ENCODE data around the gene LKAAEAR1. TPM values are rescaled to one million over a fixed set of nuclear protein-coding genes. Genes with fewer than 3 reads are reported as not detected.

Gene LKAAEAR1
- total RNA-seq, 2 donors from 2014 or later, result not detected

DNA sequence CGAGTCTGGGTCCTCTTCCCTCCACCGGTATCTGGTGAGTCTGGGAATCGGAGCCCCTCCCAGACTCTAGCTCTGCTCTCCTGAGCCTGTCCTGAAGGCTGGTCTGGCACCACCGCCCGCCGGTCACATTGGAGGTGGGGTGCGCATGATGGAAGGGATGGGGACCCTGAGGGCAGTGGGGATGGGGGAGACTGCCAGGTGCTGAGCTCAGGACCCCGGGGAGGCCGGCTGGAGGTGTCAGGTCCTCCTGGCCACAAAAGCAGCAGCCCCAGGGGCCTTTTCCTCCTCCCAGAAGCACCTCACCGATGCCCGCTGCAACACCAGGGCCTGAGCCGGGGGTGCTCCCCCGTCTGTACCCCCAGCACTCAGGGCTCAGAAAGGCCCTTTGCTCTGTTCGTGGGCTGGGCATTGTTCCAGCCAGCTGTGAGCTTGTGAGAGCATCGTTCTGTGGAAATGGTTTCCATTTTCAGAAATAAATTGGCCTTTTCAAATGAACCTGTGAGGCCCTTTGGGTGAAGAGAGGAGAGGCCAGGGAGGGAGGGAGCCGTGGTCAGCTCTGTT is 25.7 kb upstream of the LKAAEAR1 start:
- Histone ChIP-seq H3K4me1 (ENCODE audit: control insufficient read depth, insufficient read depth, low read length) (no peaks in the 10 kb centered on the region), H3K27me3 (ENCODE audit: control insufficient read depth, insufficient read depth, low read length, poor library complexity, severe bottlenecking) (no peaks in the 10 kb centered on the region), H3K27ac (ENCODE audit: low read depth, low read length) (no peak overlapping the region), H3K9ac (ENCODE audit: extremely low read depth, low read length, poor library complexity, severe bottlenecking) (no peak overlapping the region), H3K9me3 (ENCODE audit: control insufficient read depth, low read length) (no peaks in the 10 kb centered on the region), H3K4me3 (ENCODE audit: low read length) (no peak overlapping the region), H3K36me3 (ENCODE audit: control insufficient read depth, insufficient read depth, low read length) (no peaks in the 10 kb centered on the region)
- Mint-ChIP-seq H3K4me1 (no peaks in the 10 kb centered on the region), H3K9me3 (no peaks in the 10 kb centered on the region), H3K36me3 (ENCODE audit: low read depth) (no peaks in the 10 kb centered on the region), H3K27me3 (ENCODE audit: insufficient read depth) (no peaks in the 10 kb centered on the region), H3K4me3 (no peak overlapping the region), H3K27ac (no peak overlapping the region)
- WGBS, 2 experiments (ENCODE audit: insufficient coverage in 1 of 2, insufficient read length in 1 of 2), result 91 to 95% methylated on average over 8 to 16 of the region's 16 CpGs
- peak; percentile 32 for DNase-seq
- TF ChIP-seq, protein P1, sequence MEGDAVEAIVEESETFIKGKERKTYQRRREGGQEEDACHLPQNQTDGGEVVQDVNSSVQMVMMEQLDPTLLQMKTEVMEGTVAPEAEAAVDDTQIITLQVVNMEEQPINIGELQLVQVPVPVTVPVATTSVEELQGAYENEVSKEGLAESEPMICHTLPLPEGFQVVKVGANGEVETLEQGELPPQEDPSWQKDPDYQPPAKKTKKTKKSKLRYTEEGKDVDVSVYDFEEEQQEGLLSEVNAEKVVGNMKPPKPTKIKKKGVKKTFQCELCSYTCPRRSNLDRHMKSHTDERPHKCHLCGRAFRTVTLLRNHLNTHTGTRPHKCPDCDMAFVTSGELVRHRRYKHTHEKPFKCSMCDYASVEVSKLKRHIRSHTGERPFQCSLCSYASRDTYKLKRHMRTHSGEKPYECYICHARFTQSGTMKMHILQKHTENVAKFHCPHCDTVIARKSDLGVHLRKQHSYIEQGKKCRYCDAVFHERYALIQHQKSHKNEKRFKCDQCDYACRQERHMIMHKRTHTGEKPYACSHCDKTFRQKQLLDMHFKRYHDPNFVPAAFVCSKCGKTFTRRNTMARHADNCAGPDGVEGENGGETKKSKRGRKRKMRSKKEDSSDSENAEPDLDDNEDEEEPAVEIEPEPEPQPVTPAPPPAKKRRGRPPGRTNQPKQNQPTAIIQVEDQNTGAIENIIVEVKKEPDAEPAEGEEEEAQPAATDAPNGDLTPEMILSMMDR (conservative IDR thresholded peaks at IDR 0.05), result no peak

DNA sequence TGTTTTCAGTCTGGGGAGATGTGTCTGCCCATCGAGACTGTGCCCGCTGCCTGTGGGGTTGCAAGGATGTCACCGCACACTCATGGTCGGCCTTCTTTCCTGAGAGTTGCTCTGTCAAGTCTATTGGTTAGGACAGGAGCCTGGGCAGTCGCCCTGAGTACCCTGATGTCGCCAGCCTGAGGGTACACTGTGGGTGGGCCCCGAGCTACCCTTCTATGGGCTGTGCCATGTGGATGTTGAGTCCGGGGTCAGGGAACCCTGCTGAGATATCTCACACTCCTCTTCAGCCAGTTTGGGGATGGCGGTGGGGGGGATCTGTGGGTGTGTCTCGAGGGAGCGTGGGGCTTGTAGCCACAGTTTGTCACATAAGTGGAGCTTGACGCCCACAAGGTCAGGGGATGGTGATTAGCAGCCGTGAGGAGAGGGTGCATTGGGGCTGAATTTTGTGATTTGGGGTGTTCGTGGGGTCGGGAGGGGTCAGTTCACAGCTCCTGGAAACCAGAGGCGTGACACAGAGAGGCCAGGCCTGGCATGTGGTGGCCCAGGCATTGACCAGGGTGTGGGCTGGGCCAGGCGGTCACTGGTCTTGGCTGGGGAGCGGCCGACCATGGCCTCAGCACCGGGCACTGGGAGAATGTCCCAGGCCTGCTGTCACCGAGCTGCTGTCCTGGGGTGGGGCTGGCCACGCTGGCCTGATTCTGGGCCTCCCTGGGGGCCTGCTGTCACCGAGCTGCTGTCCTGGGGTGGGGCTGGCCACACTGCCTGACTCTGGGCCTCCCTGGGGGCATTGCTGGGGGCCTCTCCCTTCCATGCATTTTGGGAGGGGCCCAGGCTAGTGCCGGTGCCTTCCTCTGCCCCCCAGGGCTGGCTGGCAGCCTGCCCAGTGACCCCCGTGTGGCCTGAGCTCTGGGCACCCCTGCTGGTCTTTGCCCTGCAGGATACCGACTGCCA is 24.8 kb upstream of the LKAAEAR1 start:
- WGBS, 2 experiments (ENCODE audit: insufficient coverage in 1 of 2, insufficient read length in 1 of 2), result 88 to 91% methylated on average over 16 to 26 of the region's 26 CpGs
- TF ChIP-seq, protein P1 (conservative IDR thresholded peaks at IDR 0.05), result no peak
- DNase-seq, result peak; percentile 34
- Mint-ChIP-seq H3K27ac (no peak overlapping the region), H3K27me3 (ENCODE audit: insufficient read depth) (peaks cover under 1% of the 10 kb centered on the region), H3K36me3 (ENCODE audit: low read depth) (no peaks in the 10 kb centered on the region), H3K4me1 (no peaks in the 10 kb centered on the region), H3K9me3 (no peaks in the 10 kb centered on the region), H3K4me3 (no peak overlapping the region)
- Histone ChIP-seq H3K9me3 (ENCODE audit: control insufficient read depth, low read length) (no peaks in the 10 kb centered on the region), H3K27ac (ENCODE audit: low read depth, low read length) (no peak overlapping the region), H3K4me1 (ENCODE audit: control insufficient read depth, insufficient read depth, low read length) (no peaks in the 10 kb centered on the region), H3K36me3 (ENCODE audit: control insufficient read depth, insufficient read depth, low read length) (no peaks in the 10 kb centered on the region), H3K4me3 (ENCODE audit: low read length) (no peak overlapping the region), H3K9ac (ENCODE audit: extremely low read depth, low read length, poor library complexity, severe bottlenecking) (no peak overlapping the region), H3K27me3 (ENCODE audit: control insufficient read depth, insufficient read depth, low read length, poor library complexity, severe bottlenecking) (no peaks in the 10 kb centered on the region)

GRCh38 chr20:64107736-64108457 is 23.7 kb upstream of the LKAAEAR1 start:
- 84 to 89% methylated on average over 15 to 19 of the region's 19 CpGs for WGBS, 2 experiments (ENCODE audit: insufficient coverage in 1 of 2, insufficient read length in 1 of 2)
- peak; percentile 44 for DNase-seq
- TF ChIP-seq, protein P1 (conservative IDR thresholded peaks at IDR 0.05), result no peak
- Mint-ChIP-seq H3K9me3 (no peaks in the 10 kb centered on the region), H3K4me3 (no peak overlapping the region), H3K27me3 (ENCODE audit: insufficient read depth) (peaks cover 11% of the 10 kb centered on the region), H3K27ac (no peak overlapping the region), H3K4me1 (no peaks in the 10 kb centered on the region), H3K36me3 (ENCODE audit: low read depth) (no peaks in the 10 kb centered on the region)
- Histone ChIP-seq H3K4me1 (ENCODE audit: control insufficient read depth, insufficient read depth, low read length) (no peaks in the 10 kb centered on the region), H3K4me3 (ENCODE audit: low read length) (no peak overlapping the region), H3K27me3 (ENCODE audit: control insufficient read depth, insufficient read depth, low read length, poor library complexity, severe bottlenecking) (peaks cover 10% of the 10 kb centered on the region), H3K9ac (ENCODE audit: extremely low read depth, low read length, poor library complexity, severe bottlenecking) (no peak overlapping the region), H3K27ac (ENCODE audit: low read depth, low read length) (no peak overlapping the region), H3K36me3 (ENCODE audit: control insufficient read depth, insufficient read depth, low read length) (no peaks in the 10 kb centered on the region), H3K9me3 (ENCODE audit: control insufficient read depth, low read length) (no peaks in the 10 kb centered on the region)
